T47D (cell line): ENCODE measurements around the gene DCAKD.

Source experiments
- DNase-seq, 2 experiments: peaks; one replicate each; pipeline versions ENCODE4 v3.0.0 to v3.0.0-alpha.2; 2011 to 2012; ENCODE audit warnings: low read depth in 1 of 2, low spot score in 1 of 2
- JUND ChIP-seq: IDR thresholded peaks from 2 replicates; pipeline ENCODE4 v1.6.1; 2012; ENCODE audit warnings: low read depth
- in situ Hi-C: cut with HindIII; loops from 2 replicates; pipeline ENCODE4 v1.10.0; 2016; ENCODE audit warnings: low sequenced_read_pairs, low pct_unique_long_range_greater_than_20kb

DCAKD gene

GRCh38 chr17:45016823-45017222, 34.6 kb downstream of the DCAKD start:
- in situ Hi-C loops = no loop called here
- no peak for TF ChIP-seq JUND
- peak in 1 of 2 experiments; percentile 50 for DNase-seq

GRCh38 chr17:45016237-45016636, 35.2 kb downstream of the DCAKD start:
- TF ChIP-seq JUND = no peak
- DNase-seq = no peak
- in situ Hi-C loops = no loop called here

DNA sequence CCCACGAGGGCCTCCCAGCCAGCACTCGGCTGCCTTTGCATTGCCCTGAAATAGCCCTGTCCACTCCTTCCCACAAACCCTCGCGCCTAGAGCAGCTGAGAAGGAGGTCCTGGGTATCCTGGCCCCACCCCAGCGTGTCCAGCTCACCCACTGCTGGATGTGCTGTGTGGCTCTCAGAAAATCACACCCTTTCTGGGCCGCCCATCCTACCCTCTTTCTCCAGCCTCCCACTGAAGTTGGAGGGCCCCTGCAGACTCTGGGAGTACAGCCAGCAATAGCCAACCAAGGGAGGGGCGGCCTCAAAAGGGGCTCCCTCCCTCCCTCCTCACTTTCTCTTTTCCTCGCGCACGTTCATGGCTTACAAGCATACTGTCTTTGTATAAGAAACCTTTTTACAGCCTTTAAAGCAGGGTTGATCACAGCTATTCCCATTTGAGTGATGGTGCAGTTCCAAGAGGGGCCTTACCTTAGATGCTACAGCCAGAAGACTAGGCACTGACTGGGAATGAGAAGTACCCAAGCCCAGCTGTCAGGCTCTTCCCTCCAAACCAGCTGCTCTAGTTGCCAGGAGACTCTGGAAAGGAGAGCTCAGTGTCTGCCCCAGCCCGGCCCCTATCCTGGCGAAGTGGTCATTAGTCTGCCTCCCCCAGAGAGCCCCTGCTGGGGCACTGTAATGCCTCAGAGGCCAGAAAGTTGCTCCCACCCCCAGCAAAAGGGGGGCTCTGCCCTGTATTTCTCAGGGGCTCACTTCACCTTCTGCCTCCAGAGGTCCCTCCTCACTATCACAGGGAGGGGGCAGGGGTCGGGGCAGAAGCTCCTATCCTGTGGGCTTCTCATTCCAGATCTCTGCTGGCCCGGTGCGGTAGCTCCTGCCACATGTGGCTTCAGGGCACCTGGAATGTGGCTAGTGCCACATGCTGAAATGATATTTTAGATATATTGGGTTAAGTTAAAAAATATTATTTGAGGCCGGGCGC, 38.1 kb downstream of the DCAKD start:
- no peak for TF ChIP-seq JUND
- no peak for DNase-seq
- in situ Hi-C loops = no loop called here

DNA sequence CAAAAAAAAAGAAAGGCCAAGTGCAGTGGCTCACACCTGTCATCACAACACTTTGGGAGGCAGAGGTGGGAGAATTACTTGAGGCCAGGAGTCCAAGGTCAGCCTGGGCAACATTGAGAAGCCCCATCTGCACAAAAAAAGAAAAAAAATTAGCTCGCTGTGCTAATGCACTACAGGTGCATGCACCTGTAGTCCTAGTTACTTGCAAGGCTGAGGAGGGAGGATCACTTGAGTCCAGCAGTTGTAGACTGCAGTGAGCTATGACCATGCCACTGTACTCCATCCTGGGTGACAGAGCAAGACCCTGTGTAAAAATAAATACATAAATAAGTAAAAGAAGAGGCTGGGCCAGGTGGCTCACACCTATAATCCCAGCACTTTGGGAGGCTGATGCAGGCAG, 39.7 kb downstream of the DCAKD start:
- TF ChIP-seq JUND = no peak
- in situ Hi-C loops = no loop called here
- no peak for DNase-seq

GRCh38 chr17:45009676-45010467, 41.6 kb downstream of the DCAKD start:
- in situ Hi-C loops = no loop called here
- DNase-seq = no peak
- no peak for TF ChIP-seq JUND

- in situ Hi-C loops = no loop called here
- TF ChIP-seq JUND = no peak
- no peak for DNase-seq
These were observed 43.2 kb downstream of the DCAKD start for GRCh38 chr17:45008216-45008615.

GRCh38 chr17:45006927-45007461, 44.4 kb downstream of the DCAKD start:
- in situ Hi-C loops = no loop called here
- TF ChIP-seq JUND = no peak
- no peak for DNase-seq

GRCh38 chr17:45005700-45006099, 45.7 kb downstream of the DCAKD start:
- DNase-seq = no peak
- no peak for TF ChIP-seq JUND
- in situ Hi-C loops = no loop called here

- TF ChIP-seq JUND = no peak
- no peak for DNase-seq
- in situ Hi-C loops = no loop called here
These were observed 47.0 kb downstream of the DCAKD start for GRCh38 chr17:45004388-45004787.

GRCh38 chr17:45003877-45004276, 47.6 kb downstream of the DCAKD start:
- no peak for TF ChIP-seq JUND
- in situ Hi-C loops = no loop called here
- DNase-seq = no peak

- DNase-seq = no peak
- in situ Hi-C loops = no loop called here
- no peak for TF ChIP-seq JUND
These were observed 50.1 kb downstream of the DCAKD start for GRCh38 chr17:45001310-45001709.

DNA sequence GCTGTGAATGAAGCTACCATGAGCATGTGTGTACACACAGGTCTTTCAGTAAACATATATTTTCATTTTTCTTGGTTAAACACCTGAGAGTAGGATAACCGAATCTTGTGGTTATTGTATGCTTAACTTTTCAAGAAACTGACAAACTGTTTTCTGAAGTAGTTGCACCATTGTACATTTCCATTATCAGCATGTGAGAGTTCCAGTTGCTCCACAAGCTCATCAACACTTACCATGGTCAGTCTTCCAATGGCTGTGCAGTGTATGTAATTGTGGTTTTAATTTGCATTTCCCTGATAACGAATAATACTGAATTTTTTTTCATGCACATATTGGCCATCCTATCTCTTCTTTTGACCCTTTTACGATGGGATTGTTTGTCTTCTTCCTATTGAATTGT, 52.0 kb downstream of the DCAKD start:
- DNase-seq = no peak
- TF ChIP-seq JUND = no peak
- in situ Hi-C loops = no loop called here

DNA sequence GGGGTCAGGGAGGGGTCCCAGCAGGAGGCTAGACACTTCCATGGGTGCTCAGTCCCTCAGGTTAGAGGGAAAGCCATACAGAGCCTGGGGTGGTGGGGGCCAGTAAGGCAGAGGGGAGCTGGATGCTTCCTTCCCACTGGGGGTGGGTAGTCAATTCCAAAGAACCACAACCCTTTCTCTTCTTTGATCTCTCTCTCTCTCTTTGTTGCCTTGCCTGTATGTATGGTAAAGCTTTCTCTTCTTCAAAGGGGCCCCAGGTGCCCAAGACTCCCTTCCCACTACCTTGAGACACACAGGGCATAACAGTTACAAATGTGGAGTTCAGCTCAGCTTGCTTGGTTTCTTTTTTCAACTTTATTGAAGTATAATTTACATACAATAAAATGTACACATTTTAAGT, 52.8 kb downstream of the DCAKD start:
- no peak for TF ChIP-seq JUND
- no peak for DNase-seq
- in situ Hi-C loops = no loop called here
